Measurements from ENCODE around the gene CDH4. TPM values are rescaled to one million over a fixed set of nuclear protein-coding genes. Genes with fewer than 3 reads are reported as not detected.
A peak's percentile ranks its signal among the peaks of the same experiment; 100 is the strongest.

The CDH4 gene
- total RNA-seq, 1 experiment from 2014 or later: 5.3 TPM

GRCh38 chr20:61433176-61433575 lies 181.1 kb downstream of the CDH4 start:
- H3K36me3 Mint-ChIP-seq: no peaks in the 10 kb centered on the region
- H3K4me3 Mint-ChIP-seq: no peak overlapping the region
- POLR2A ChIA-PET: no interaction called here
- H3K9me3 Mint-ChIP-seq: peaks cover 5% of the 10 kb centered on the region
- H3K27ac Mint-ChIP-seq: no peak overlapping the region
- peaks cover 21% of the 10 kb centered on the region for H3K27me3 Mint-ChIP-seq (ENCODE audit: low read depth)
- H3K4me1 Mint-ChIP-seq: peaks cover 61% of the 10 kb centered on the region
- CTCF ChIA-PET: interaction anchor here (1.4 kb wide), 1 partner anchor 10 kb away, joined by 3 read pairs; no protein-coding TSS in a partner anchor
- DNase-seq (ENCODE audit: low spot score) (no peak), ATAC-seq (no peak)
- TF ChIP-seq, protein P1, sequence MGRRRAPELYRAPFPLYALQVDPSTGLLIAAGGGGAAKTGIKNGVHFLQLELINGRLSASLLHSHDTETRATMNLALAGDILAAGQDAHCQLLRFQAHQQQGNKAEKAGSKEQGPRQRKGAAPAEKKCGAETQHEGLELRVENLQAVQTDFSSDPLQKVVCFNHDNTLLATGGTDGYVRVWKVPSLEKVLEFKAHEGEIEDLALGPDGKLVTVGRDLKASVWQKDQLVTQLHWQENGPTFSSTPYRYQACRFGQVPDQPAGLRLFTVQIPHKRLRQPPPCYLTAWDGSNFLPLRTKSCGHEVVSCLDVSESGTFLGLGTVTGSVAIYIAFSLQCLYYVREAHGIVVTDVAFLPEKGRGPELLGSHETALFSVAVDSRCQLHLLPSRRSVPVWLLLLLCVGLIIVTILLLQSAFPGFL (CRISPR knock-in tag; IDR thresholded peaks at IDR 0.05; ENCODE audit: borderline replicate concordance): no peak
- no peak for TF ChIP-seq ZMAT4 (CRISPR knock-in tag; IDR thresholded peaks at IDR 0.05)
- no peak for TF ChIP-seq ATF1 (CRISPR knock-in tag; IDR thresholded peaks at IDR 0.05)
- TF ChIP-seq, protein P2, sequence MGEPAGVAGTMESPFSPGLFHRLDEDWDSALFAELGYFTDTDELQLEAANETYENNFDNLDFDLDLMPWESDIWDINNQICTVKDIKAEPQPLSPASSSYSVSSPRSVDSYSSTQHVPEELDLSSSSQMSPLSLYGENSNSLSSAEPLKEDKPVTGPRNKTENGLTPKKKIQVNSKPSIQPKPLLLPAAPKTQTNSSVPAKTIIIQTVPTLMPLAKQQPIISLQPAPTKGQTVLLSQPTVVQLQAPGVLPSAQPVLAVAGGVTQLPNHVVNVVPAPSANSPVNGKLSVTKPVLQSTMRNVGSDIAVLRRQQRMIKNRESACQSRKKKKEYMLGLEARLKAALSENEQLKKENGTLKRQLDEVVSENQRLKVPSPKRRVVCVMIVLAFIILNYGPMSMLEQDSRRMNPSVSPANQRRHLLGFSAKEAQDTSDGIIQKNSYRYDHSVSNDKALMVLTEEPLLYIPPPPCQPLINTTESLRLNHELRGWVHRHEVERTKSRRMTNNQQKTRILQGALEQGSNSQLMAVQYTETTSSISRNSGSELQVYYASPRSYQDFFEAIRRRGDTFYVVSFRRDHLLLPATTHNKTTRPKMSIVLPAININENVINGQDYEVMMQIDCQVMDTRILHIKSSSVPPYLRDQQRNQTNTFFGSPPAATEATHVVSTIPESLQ (CRISPR knock-in tag; IDR thresholded peaks at IDR 0.05): no peak
- TF ChIP-seq, protein P3, sequence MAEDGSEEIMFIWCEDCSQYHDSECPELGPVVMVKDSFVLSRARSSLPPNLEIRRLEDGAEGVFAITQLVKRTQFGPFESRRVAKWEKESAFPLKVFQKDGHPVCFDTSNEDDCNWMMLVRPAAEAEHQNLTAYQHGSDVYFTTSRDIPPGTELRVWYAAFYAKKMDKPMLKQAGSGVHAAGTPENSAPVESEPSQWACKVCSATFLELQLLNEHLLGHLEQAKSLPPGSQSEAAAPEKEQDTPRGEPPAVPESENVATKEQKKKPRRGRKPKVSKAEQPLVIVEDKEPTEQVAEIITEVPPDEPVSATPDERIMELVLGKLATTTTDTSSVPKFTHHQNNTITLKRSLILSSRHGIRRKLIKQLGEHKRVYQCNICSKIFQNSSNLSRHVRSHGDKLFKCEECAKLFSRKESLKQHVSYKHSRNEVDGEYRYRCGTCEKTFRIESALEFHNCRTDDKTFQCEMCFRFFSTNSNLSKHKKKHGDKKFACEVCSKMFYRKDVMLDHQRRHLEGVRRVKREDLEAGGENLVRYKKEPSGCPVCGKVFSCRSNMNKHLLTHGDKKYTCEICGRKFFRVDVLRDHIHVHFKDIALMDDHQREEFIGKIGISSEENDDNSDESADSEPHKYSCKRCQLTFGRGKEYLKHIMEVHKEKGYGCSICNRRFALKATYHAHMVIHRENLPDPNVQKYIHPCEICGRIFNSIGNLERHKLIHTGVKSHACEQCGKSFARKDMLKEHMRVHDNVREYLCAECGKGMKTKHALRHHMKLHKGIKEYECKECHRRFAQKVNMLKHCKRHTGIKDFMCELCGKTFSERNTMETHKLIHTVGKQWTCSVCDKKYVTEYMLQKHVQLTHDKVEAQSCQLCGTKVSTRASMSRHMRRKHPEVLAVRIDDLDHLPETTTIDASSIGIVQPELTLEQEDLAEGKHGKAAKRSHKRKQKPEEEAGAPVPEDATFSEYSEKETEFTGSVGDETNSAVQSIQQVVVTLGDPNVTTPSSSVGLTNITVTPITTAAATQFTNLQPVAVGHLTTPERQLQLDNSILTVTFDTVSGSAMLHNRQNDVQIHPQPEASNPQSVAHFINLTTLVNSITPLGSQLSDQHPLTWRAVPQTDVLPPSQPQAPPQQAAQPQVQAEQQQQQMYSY (CRISPR knock-in tag; IDR thresholded peaks at IDR 0.05): no peak
- TF ChIP-seq JAZF1 (CRISPR knock-in tag; IDR thresholded peaks at IDR 0.05): no peak
- TF ChIP-seq E2F1 (CRISPR knock-in tag; IDR thresholded peaks at IDR 0.05): no peak
- no peak for TF ChIP-seq ARID4B (CRISPR knock-in tag; IDR thresholded peaks at IDR 0.05; ENCODE audit: borderline replicate concordance)

GRCh38 chr20:61433816-61434215 lies 181.8 kb downstream of the CDH4 start:
- DNase-seq (ENCODE audit: low spot score) (no peak), ATAC-seq (no peak)
- Mint-ChIP-seq H3K9me3 (peaks cover 5% of the 10 kb centered on the region), H3K27me3 (ENCODE audit: low read depth) (peaks cover 15% of the 10 kb centered on the region), H3K4me3 (no peak overlapping the region), H3K36me3 (no peaks in the 10 kb centered on the region), H3K4me1 (peaks cover 67% of the 10 kb centered on the region), H3K27ac (peak overlapping the region; percentile 69)
- ChIA-PET POLR2A (no interaction called here), CTCF (interaction anchor here (1.0 to 1.4 kb wide), 2 partner anchors 11 to 64 kb away, joined by 3 read pairs; no protein-coding TSS in a partner anchor)
- TF ChIP-seq RORB (CRISPR knock-in tag; IDR thresholded peaks at IDR 0.05) (no peak), SMAD3 (CRISPR knock-in tag; IDR thresholded peaks at IDR 0.05; ENCODE audit: borderline replicate concordance) (no peak), TEAD1 (CRISPR knock-in tag; IDR thresholded peaks at IDR 0.05) (no peak), ETV6 (CRISPR knock-in tag; IDR thresholded peaks at IDR 0.05) (no peak), ZNF671 (CRISPR knock-in tag; IDR thresholded peaks at IDR 0.05) (no peak)
- TF ChIP-seq, protein P3 (CRISPR knock-in tag; IDR thresholded peaks at IDR 0.05): no peak
- TF ChIP-seq, protein P4, sequence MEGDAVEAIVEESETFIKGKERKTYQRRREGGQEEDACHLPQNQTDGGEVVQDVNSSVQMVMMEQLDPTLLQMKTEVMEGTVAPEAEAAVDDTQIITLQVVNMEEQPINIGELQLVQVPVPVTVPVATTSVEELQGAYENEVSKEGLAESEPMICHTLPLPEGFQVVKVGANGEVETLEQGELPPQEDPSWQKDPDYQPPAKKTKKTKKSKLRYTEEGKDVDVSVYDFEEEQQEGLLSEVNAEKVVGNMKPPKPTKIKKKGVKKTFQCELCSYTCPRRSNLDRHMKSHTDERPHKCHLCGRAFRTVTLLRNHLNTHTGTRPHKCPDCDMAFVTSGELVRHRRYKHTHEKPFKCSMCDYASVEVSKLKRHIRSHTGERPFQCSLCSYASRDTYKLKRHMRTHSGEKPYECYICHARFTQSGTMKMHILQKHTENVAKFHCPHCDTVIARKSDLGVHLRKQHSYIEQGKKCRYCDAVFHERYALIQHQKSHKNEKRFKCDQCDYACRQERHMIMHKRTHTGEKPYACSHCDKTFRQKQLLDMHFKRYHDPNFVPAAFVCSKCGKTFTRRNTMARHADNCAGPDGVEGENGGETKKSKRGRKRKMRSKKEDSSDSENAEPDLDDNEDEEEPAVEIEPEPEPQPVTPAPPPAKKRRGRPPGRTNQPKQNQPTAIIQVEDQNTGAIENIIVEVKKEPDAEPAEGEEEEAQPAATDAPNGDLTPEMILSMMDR (IDR thresholded peaks at IDR 0.05): no peak
